NCI-H1436 treated with DMSO at 0.1 percent for 48 hours (cell line): ENCODE data around the gene SUFU.
"Not testable (repeated sequence)": the region's sequence is repeated elsewhere in the genome, so short reads cannot be mapped to it uniquely, and the experiment has no call there.

Experiments used
- DNase-seq: peaks from one replicate; lab custom pipeline; 2025; lab: John Stamatoyannopoulos, UW

SUFU gene

DNA sequence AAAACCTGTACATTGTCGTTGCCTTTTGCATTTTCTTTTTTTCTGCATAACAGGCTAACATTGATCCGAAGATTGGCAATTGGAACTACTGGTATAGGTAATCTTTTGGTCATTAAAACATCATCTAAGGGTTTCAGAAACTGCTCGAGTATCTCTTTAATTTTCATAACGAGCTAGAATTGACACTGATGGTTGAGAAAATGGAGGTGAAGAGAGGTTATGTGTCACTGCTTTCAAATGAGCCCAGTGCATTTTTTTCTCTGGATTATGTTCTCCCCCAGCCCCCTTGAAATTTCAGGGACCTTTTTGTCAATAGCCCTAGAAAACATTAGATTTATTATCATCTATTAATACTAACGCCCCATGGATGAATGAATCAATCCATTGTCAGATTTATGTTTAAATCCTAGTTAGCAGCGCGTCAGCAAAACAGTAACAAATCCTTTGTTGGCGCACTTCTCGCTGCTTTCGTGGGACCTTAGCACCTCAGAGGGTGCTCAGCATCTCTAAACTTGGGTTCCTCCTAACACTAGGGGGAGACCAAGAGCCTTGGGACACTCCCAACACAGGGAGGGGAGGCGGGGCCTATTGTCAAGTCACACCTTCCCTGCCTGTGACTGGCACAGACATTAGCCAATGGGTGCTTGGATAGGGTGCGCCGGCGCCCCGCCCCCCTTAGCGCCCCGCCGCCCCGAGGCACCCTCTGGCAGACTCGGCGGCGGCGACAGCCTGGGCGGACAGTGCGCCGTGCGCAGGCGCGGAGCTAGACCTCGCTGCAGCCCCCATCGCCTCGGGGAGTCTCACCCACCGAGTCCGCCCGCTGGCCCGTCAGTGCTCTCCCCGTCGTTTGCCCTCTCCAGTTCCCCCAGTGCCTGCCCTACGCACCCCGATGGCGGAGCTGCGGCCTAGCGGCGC is at the start of gene SUFU:
SUFU (plus strand) TSS at position 709 of the 915 bp plus-strand sequence; CDS start at position 890, 181 bp downstream.
- DNase-seq = peak; percentile 91

DNA sequence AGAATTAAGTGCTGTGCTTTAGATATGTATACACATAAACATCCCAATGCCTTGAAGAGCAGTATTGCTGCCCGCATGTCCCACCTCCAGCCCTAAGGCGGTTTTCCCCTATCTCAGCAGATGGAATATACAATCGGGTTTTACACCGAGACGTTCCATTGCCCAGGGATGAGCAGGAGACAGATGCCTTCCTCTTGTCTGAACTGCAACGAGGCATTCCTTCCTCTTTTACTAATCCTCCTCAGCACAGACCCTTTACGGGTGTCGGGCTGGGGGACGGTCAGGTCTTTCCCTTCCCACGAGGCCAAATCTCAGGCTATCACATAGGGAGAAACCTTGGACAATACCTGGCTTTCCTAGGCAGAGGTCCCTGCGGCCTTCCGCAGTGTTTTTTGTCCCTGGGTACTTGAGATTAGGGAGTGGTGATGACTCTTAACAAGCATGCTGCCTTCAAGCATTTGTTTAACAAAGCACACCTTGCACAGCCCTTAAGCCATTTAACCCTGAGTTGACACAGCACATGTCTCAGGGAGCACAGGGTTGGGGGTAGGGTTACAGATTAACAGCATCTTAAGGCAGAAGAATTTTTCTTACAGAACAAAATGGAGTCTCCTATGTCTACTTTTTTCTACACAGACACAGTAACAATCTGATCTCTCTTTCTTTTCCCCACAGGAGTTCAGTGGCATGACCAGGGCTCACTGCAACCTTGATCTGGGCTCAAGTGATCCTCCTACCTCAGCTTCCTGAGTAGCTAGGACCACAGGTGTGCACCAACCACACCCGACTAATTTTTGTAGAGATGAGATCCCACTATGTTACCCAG is 48.9 kb upstream of the SUFU start:
- not testable (repeated sequence) for DNase-seq

DNA sequence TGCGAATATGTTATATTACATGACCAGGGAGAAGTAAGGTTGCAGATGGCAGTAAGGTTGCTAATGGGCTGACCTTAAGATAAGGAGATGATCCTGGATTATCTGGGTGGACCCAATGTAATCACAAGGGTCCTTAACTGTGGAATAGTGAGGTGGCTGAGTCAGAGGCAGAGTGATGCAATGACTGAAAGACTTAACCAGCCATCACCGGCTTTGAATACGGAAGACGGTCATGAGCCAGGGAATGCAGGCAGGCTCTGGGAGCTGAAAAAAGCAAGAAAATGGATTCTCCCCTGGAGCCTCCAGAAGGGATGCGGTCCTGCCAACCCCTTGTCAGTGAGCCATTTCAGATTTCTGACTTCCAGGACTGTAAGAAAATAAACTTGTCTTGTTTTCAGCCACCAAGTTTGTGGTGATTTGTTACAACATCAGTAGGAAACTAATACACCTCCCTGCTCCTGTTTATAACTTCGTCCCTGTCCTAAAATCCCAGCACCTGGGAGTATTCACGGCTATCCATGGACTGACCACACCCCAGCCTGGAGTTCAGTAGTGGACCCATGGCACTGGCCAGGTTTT is 47.8 kb upstream of the SUFU start:
- no peak for DNase-seq

DNA sequence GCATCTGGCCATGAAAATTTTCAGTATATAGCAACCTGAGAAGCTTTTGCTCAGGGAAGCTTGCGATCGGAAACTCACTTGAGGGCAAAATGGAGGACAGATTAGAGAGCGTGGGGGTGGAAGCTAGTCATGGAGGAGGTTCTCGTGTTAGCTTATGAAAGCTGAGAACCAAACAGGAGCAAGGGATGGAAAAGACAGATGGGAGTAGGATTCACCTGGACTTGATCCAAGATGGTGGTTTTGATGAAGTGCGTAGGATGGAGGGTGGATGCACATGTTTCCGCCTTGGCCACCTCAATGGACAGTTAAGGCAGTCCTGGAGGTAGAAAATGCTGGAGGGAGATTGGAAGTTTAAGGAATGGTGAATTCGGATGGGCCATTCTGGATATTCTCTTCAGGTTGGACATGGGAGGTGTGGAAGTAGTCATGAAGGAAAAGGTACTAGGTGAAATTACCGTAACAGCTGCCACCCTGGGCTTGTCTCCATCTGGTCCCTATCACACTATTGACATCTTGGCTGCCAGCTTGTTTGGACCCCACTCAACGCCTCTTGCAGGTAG is 46.1 kb upstream of the SUFU start:
- DNase-seq = no peak

DNA sequence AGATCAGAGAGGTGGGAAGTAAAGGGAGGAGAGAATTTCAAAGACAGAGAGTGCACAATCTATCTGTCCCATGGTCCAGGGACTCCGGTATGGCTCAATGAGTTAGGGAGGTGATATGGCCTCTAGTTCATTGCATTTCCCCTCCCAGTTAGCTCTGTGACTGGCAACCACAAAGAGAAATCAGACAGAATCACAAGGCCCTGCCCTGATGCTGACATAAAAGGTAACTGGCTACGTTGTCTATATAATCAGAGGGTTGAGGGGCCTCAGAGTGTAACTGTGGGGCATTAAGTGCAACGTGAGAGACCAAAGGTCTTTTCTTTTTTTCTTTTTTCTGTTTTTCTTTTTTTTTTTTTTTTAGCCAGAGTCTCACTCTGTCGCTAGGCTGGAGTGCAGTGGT is 45.1 kb upstream of the SUFU start:
- DNase-seq = no peak

DNA sequence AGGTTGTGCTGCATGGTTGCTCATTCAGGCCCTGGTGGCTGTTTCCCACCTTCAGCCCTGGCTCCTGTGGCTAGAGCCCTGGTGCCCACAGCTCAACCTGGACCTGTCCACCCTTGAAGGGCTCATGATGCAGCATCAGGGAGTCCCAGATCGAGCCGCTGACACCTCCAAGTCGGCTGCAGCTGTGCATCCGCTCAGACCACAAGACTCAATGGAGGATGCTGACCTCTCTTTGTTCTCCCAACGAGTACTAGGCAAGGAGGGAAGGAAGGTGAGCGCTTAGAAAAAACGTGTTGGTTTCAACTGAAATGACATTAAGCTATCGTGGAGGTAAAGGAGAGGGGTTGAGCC is 43.0 kb upstream of the SUFU start:
- no peak for DNase-seq

DNA sequence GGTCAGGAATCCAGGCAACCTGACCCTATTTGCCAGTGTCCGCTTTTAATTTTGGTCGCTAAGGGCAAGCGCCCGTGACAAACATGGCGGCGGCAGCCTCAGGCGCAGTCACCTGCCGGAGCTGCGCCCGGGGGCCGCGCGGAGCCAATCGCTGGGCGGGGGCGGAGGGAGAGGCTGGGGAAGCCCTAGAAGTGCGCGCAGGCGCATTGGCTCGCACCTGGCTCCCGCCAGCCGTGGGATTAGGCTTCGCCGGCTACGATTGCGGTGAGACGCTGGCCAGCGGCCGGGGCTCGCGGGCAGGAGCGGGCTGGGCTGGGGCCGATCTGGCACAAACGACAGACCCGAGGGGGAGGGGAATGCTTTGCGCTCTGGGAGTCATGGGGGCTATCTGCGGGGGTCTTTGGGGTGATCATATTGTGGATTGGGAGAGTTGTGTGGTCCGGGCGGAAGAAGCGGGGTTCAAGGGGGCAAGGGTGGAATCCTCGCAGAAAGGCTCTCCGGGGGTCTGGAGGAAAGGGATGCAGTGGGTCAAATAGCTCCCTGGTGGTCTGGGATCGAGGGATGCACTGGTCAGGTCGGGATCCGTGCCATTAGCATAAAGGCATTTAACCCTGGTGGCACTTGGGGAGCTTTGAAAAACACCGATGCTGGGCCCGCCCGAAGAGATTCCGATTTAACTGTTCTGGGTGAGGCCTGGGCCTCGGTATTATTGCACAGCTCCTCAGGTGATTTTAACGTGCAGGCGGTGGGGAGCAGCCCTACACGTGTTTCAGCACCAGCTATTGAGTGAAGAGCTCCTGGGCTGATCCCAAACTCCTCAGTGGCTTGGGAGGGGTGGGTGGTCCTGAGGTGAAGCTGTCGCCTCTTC is 42.4 kb upstream of the SUFU start:
- DNase-seq = peak; percentile 65

DNA sequence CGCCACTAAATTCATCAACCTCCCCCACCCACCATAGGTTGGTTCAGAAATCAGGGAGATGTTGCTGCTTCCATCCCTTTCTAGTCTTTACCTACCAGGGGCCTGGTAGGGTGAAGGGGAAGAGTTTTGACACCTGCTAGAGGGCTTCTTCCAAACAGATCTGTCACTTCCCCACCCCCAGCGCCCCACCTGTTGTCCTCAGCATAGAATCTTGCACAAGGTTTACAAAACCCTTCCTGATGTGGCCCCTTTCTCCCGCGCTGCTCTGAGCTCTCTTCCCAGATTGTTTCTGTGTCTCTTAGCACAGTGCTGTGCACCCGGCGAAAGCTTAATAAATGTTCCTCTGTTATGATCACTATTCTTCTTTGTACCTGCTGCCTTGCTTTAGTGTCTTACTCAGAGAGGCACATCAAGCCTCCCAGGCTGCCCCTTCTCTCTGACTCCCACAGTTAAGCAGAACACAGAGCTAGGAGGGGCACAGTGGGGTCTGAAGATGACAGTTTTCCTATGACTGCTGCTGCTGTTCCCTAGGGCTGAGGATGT is 41.2 kb upstream of the SUFU start:
- no peak for DNase-seq

DNA sequence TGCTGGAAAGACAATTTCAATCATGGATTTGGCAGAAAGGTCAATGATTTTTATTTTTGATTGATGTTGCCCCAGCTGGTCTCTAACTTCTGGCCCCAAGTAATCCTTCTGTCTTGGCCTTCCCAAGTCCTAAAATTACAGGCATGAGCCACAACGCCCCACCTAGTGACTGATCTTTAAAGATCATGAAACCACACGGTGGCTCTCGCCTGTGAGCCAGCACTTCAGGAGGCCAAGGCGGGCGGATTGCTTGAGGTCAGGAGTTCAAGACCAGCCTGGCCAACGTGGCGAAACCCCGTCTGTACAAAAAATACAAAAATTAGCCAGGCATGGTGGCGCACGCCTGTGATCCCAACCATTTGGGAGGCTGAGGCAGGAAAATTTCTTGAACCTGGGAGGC is 39.8 kb upstream of the SUFU start:
- DNase-seq = no peak

DNA sequence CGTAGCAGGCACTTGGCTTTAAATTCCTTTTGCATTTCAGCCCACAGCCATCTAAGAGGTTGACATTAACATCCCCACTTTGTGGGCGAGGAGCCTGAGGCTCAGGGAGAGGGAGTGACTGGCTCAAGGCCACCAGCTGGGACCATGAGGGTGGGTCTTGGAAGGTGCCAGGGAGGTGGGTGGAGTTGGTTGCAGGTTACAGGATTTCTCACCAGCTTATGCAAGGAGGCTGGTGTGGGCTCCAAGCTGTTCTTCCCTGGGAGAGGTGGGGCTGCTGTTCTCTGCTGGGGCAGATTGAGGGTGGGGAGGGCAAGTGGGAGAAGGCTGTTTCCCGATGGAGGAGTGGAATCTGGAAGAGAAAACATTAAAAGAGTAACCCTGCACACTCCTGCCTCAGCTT is 38.3 kb upstream of the SUFU start:
- DNase-seq = no peak

DNA sequence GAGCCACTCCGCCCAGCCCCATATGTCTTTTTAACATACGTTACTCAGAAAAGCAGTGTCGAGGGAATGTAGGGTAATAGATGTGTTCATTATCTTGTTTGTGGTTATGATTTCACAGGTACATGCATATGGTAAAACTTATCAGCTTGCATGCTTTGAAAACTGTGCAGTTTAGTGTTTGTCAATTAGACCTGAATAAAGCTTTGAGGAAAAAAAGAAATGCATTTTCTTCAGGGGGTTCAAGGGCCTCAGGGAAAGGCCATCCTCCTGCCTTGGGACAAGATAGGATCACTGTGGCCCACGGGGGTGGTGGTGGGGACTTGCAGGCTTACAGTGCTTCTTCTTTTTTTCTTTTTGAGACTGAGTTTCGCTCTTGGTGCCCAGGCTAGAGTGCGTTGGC is 36.5 kb upstream of the SUFU start:
- DNase-seq = no peak

DNA sequence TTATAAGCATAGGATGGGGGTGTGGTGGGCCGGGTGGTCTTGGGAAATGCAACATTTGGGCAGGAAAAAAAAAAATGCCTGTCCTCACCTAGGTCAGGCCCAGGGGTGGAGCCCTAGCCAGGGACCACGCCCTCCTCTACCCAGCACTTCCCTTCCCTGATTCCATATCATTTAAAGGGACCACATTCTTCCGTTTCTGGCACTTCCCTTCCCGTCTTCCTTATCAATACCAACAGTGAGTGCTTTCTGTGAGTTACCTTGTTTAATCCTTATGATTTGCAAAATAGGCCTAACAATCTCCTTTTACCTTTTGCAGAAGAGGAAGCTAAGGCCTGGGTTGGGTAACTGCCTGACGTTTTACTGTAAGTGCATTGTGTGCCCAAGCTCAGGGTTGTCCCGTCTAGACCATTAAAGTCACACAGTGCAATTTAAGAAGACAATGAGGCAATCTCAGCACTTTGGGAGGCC is 35.8 kb upstream of the SUFU start:
- no peak for DNase-seq

DNA sequence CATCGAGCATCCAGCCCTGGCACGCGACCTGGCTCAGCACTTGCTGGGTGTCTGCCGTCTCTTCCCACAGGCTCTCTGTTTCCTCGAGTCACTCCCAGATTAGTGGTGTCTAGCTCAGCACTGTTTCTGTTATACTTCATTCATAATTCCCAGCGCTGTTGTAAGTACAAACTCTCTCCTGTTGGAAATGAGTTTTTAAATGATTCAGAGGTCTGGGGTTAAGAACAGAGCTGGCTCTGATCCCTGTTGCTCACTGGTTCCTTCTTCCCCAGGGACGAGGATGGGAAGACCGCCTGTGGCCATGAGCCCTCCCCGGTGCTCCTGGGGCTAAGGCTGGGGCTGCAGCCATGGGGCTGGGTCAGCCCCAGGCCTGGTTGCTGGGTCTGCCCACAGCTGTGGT is 35.1 kb upstream of the SUFU start:
- no peak for DNase-seq

DNA sequence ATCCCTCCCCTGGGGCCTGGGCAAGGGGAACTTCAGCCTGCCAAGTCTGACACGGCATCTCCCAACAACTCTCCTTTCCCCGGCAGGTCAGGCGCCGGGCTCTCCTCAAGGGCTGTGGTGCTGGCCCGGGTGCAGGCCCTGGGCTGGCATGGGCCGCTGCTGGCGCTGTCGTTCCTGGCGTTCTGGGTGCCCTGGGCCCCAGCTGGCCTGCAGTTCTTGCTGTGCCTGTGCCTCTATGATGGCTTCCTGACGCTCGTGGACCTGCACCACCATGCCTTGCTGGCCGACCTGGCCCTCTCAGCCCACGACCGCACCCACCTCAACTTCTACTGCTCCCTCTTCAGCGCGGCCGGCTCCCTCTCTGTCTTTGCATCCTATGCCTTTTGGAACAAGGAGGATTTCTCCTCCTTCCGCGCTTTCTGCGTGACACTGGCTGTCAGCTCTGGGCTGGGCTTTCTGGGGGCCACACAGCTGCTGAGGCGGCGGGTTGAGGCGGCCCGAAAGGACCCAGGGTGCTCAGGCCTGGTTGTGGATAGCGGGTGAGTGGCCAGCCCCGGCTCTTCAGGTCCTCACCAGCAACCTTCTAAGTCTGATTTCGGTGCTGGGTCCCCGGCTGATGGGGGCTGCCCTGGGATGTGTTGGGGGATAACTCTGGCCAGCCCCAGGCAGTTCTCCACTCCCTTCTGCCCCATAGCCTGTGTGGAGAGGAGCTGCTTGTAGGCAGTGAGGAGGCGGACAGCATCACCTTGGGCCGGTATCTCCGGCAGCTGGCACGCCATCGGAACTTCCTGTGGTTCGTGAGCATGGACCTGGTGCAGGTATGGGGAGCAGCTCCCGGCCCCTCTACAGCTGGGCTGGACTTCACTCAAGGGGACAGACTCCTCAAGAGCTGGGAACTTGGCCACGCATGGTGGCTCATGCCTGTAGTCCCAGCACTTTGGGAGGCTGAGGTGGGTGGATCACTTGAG is 32.9 kb upstream of the SUFU start:
- DNase-seq = no peak

DNA sequence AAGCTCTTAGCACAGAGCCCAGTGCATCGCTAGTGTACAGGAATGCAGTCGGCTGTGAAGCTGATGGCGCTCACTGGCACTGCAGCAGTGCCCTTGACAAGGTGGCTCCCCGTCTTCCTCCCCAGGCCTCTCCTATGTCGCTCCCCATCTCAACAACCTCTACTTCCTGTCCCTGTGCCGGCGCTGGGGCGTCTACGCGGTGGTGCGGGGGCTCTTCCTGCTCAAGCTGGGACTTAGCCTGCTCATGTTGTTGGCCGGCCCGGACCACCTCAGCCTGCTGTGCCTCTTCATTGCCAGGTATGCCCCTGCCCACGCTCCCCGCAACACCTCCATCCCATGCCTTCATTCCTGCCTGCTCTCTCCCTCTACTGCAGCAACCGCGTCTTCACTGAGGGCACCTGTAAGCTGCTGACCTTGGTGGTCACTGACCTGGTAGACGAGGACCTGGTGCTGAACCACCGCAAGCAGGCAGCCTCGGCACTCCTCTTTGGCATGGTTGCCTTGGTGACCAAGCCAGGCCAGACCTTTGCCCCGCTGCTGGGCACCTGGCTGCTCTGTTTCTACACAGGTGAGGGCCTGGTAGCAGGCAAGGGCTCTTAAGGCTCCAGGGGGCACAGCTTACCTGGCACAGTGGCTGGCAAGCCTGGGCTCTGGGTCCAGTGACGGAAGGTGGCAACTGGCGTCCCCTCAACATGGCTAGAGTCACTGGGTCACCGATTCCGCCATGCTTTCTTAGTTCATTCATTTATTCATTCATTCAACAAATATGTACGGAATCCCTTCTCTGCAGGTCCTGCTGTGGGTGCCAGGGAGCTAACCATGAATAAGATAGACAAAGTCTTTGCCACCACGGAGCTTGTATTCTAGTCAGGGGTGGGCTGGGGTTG is 30.1 kb upstream of the SUFU start:
- no peak for DNase-seq

DNA sequence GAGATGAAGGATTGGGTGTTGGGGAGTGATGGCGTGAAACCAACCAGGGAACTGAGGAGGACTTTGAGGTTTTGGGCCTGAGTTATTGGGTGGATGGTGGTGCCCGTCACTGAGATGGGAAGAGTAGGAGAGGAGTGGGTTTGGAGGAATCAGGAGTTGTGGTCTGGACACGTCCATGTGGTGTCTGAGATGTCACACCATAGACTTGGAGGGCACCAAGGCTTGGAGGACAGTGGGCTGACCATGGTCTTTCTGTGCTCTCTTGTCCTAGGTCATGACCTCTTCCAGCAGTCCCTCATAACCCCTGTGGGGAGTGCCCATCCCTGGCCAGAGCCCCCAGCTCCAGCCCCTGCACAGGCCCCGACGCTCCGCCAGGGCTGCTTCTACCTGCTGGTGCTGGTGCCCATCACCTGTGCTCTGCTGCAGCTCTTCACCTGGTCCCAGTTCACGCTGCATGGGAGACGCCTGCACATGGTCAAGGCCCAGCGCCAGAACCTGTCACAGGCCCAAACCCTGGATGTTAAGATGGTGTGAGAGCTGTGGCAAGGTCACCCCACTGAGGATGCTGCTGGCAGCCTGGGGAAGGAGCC is 28.2 kb upstream of the SUFU start:
- DNase-seq = no peak

DNA sequence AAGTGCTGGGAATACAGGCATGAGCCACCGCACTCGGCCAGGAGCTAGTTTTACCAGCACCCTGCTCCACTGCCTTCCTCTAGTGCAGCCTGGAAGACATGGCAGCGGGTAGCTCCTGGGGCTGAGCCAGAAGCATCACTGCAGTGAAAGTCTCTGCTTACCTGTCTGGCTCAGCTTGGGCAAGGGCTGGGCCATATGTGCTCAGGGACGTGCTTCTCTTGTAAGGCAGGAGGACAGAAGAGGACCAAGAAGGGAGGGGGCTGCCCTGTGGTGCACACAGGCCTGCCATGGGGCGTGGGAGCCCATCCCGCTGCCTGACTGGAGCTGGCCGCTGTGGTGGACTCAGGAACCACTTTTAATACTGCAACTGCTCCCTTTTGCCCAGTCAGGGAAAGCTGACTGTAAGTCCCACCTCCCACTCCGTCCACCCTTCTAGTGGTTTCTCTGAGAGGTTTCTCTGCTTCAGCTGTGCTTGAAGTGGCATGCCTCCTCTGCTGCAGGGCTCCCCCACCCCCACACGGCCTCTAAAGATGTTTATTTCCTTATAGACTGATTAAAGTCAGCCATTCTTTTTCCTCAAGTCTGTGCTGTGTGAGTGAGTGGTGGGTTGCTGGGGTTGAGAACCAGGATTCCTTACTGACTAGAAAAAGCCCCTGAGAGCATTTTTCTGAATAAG is 27.2 kb upstream of the SUFU start:
- no peak for DNase-seq

DNA sequence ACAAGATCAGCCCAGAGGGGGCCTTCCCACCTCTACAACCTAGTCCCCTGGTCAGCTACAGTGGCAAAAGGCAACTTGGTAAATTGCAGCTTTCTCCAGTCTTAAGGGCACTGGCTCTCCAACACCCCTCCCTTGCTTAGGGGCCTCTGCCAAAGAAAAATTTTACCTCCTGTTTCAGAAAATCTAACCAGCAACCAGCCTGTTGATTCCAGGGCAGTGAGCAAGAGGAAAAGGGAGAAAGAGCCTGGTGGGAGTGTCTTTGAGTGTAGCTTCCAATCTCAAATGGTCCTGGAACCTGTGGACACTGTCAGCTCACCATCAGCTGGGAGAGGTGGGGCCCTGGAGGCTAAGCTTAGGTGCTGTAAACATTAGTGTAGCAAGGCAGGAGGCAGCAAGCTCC is 24.1 kb upstream of the SUFU start:
- no peak for DNase-seq
